ENCODE results near the gene PPP2R1A.
A peak's percentile ranks its signal among the peaks of the same experiment; 100 is the strongest.

Gene PPP2R1A

DNA sequence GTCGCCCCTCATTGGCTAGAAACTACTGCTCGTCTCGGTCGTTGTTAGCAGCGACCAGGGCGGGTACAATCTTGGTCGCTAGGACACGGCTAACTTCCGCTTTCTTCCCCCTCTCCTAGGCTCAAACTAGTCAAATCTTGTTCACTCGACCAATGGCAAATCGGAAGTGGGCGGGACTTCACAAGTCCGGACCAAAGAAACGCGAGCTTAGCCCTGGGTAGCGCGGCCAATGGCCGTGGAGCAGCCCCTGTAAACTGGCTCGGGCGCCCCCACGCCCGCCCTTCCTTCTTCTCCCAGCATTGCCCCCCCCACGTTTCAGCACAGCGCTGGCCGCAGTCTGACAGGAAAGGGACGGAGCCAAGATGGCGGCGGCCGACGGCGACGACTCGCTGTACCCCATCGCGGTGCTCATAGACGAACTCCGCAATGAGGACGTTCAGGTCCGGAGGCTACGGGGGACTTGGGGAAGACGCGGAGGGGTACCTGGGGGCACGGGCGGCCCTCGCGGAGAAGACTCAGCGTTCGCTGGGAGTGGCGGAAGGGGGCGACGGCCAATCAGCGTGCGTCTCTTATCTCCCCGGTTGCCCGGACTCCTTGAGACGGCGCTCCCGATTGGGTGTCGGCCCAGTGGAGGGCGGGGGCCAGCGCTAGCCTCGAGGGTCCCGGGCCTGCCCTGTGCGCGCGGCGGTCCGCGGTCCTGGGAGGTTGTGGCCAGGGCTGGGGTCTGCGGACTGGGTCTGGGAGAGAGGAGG is at the start of gene PPP2R1A:
Gene PPP2R1A (plus strand): TSS at position 318 of the 752 bp plus-strand sequence. CDS start 45 bp downstream, at position 363.
- in situ Hi-C loops (cut with MboI; ENCODE audit: low sequenced_read_pairs, unreplicated experiment) = no loop called here
- TF ChIP-seq CTCF (IDR thresholded peaks at IDR 0.05; ENCODE audit: borderline replicate concordance, control extremely low read depth, extremely low read depth, insufficient read depth, missing control alignments) = no peak
- peak; percentile 95 for DNase-seq (ENCODE audit: low spot score)

DNA sequence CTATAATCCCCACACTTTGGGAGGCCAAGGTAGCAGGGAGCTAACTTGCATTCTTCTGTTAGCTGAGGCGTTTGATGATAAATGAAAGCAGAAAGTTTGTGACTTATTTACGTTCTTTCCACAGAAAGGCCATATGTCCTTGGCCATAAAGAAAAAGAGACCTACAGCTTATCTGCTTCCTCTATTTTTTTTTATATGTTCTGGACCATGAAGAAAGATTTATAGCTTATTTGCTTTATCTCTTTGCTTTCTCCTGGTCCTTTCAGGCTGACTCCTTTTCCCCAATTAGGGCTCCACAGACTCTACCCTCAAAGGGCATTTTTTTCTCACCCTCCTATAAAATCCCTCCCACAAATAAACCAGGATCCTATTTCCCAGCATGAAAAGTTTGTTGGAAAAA is 48.6 kb upstream of the PPP2R1A start:
- no peak for DNase-seq (ENCODE audit: low spot score)
- in situ Hi-C loops (cut with MboI; ENCODE audit: low sequenced_read_pairs, unreplicated experiment) = no loop called here
- no peak for TF ChIP-seq CTCF (IDR thresholded peaks at IDR 0.05; ENCODE audit: borderline replicate concordance, control extremely low read depth, extremely low read depth, insufficient read depth, missing control alignments)

GRCh38 chr19:52142001-52142595 is 47.8 kb upstream of the PPP2R1A start:
- no peak for DNase-seq (ENCODE audit: low spot score)
- in situ Hi-C loops (cut with MboI; ENCODE audit: low sequenced_read_pairs, unreplicated experiment) = no loop called here
- no peak for TF ChIP-seq CTCF (IDR thresholded peaks at IDR 0.05; ENCODE audit: borderline replicate concordance, control extremely low read depth, extremely low read depth, insufficient read depth, missing control alignments)

DNA sequence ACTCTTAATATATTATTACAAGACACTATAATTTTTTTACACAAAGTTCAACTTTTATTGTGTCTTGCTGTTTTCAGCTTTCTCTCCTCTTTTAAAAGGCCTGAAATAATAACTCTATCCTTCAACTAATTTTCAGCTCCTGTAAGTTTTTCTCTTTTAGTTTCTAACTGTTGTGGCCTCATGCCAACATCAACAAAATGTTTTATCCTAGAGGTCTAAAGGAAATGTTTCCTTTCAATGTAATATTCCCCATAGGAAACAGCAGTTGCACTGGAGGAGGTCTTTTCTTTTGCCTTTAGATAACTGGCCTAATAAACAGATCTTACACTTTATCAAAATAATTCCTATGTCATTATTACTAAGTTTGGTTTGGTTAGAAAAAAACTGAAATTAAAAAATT is 41.6 kb upstream of the PPP2R1A start:
- DNase-seq (ENCODE audit: low spot score) = no peak
- TF ChIP-seq CTCF (IDR thresholded peaks at IDR 0.05; ENCODE audit: borderline replicate concordance, control extremely low read depth, extremely low read depth, insufficient read depth, missing control alignments) = no peak
- in situ Hi-C loops (cut with MboI; ENCODE audit: low sequenced_read_pairs, unreplicated experiment) = no loop called here

GRCh38 chr19:52155596-52156359 is 34.1 kb upstream of the PPP2R1A start:
- DNase-seq (ENCODE audit: low spot score) = no peak
- no peak for TF ChIP-seq CTCF (IDR thresholded peaks at IDR 0.05; ENCODE audit: borderline replicate concordance, control extremely low read depth, extremely low read depth, insufficient read depth, missing control alignments)
- in situ Hi-C loops (cut with MboI; ENCODE audit: low sequenced_read_pairs, unreplicated experiment) = no loop called here

DNA sequence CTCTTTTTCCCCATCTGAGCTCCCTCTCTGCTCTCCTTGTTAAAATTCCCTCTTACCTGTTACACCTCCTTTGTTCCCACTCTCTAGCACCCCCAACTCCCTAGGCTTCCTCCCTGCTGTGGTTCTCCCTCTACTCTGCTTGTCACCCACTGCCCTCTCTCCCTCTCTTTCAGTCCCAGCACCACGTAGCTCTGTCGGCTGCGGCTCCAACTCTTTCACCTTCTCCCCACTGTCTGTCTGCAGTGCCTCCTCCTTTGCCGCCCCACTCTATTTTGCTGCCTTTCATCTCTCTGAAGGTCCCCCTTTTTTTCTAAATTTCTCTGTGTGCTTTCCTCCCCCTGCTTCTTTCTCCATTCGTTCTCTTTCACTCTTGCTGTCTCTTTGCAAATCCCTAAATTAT is 19.5 kb upstream of the PPP2R1A start:
- no peak for TF ChIP-seq CTCF (IDR thresholded peaks at IDR 0.05; ENCODE audit: borderline replicate concordance, control extremely low read depth, extremely low read depth, insufficient read depth, missing control alignments)
- DNase-seq (ENCODE audit: low spot score) = no peak
- in situ Hi-C loops (cut with MboI; ENCODE audit: low sequenced_read_pairs, unreplicated experiment) = no loop called here

Data from GM13976 (cell line).